HG03097 (cell line): ENCODE measurements around the gene MYLK4.

ENCODE experiments used
- ATAC-seq: cut with Tn5 transposase; IDR thresholded peaks from one replicate; pipeline ENCODE4 v1.9.1; 2021; ENCODE audit not compliant: unreplicated experiment, low FRiP score

MYLK4 gene

GRCh38 chr6:2666906-2667575 is 83.7 kb downstream of the MYLK4 start:
- no peak for ATAC-seq

- ATAC-seq, result no peak
Measured at GRCh38 chr6:2665146-2666070, 85.3 kb downstream of the MYLK4 start.

DNA sequence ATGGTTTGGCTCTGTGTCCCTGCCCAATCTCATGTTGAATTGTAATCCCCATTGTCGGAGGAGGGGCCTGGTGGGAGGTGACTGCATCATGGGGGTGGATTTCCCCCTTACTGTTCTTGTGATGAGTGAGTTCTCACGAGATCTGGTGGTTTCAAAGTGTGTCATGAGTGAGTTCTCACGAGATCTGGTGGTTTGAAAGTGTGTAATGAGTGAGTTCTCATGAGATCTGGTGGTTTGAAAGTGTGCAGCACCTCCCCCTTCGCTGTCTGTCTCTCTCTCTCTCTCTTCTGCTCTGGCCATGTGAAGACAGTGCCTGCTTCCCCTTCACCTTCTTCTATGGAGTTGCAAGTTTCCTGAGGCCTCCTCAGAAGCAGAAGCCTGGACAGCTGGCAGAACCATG is 87.6 kb downstream of the MYLK4 start:
- ATAC-seq, result no peak

DNA sequence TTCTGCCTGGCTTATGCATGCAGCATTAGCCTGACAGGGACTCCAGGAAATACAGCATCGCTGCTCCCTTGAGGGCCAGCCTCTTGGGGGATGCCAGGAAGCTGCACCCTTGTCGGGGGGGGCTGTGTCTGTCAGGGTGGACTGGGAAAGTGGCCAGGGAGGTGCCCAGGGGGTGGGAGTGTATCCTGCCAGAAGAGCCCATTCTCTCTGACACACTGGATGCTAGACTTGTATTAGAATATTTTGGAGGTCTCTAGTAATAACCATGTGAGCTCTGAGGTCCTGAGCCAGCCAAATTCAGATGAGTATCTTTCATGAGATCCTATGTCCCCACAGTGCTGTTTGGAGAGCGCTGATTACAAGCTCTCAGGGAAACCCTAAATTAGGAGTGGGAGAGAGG is 89.1 kb downstream of the MYLK4 start:
- ATAC-seq, result no peak

- ATAC-seq, result no peak
Measured at GRCh38 chr6:2659882-2660281, 90.8 kb downstream of the MYLK4 start.

- ATAC-seq, result no peak
Measured at GRCh38 chr6:2659381-2659780, 91.3 kb downstream of the MYLK4 start.

GRCh38 chr6:2658788-2659187 is 91.9 kb downstream of the MYLK4 start:
- no peak for ATAC-seq

GRCh38 chr6:2656460-2657079 is 94.2 kb downstream of the MYLK4 start:
- ATAC-seq, result no peak

DNA sequence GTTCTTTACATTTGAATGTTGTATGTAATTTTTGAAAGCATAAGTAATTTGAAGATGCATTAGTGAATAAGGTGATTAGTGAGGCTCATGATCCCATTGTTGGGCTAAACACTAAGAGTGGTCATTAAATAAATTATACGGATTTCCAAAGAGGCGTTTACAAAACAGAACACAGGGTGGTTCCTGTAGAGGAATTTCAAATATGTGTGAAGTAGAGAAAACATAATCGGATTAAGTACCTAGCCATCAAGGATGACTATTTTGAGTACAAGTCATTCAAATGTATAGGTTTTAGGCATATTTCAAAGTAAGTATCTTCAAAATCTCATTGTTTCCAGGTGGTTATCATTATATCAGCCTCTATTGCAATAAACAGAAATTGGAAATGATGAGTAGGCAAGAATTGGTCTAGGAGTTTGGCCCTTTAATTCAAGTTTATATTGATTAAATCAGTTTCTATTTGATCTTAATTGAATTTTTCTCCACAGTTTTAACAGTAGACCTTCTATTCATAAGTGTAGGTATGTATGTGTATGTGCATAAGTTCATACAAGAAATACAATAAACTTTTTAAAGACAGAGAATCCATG is 94.8 kb downstream of the MYLK4 start:
- no peak for ATAC-seq

GRCh38 chr6:2653369-2654032 is 97.2 kb downstream of the MYLK4 start:
- no peak for ATAC-seq

DNA sequence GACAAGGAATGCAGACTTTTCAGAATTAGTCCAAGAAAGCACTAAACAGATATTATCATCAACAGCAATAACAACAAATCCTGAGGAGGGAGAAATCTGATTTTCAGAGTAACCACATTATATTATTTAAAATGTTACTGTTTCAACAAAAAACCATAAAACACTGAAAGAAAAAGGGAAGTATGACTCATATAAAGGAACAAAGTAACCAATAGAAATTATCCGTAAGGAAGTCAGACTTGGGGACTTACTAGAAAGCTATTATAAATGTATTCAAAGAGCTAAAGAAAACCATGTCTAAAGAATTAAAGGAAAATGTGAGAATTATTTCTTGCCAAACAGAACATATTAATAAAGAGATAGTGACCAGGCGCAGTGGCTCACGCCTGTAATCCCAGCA is 98.1 kb downstream of the MYLK4 start:
- no peak for ATAC-seq

- no peak for ATAC-seq
Measured at GRCh38 chr6:2651961-2652360, 98.8 kb downstream of the MYLK4 start.

GRCh38 chr6:2651536-2651935 is 99.2 kb downstream of the MYLK4 start:
- ATAC-seq, result no peak

- ATAC-seq, result no peak
Measured at GRCh38 chr6:2646346-2646745, 104.4 kb downstream of the MYLK4 start.

- ATAC-seq, result no peak
Measured at GRCh38 chr6:2643935-2644539, 106.7 kb downstream of the MYLK4 start.

- ATAC-seq, result no peak
Measured at GRCh38 chr6:2643130-2643529, 107.6 kb downstream of the MYLK4 start.

DNA sequence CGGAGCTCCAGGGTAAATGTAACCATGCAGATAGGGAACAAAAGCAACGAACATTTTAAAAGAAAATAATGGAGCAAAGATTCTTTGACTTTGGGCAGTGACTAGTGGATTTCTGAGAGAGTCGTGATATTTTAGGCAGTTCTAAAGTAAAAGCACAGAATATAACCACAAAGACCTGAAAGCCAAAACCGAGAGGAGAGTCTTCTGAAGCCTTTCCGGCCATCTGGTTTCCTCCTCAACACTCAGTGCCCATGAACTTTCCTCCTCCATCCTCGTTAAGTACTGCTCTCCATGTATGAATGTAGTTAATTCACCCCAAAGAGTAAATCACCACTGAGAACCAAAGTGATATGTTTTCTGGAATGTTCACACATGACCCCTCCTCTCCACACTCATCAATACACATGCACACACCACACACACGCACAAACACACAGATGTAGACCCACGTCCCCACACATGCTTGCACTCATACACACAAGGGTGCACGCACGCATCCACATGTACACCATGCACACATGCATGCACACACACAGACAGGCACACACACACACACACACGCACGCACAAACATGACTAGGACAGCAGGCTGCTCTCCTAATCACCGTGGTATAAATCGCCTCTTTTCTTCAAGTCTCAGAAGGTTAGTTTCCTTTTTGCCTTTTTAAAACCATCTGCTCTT is 109.5 kb downstream of the MYLK4 start:
- peak; percentile 76 for ATAC-seq

GRCh38 chr6:2640551-2640950 is 110.2 kb downstream of the MYLK4 start:
- no peak for ATAC-seq

DNA sequence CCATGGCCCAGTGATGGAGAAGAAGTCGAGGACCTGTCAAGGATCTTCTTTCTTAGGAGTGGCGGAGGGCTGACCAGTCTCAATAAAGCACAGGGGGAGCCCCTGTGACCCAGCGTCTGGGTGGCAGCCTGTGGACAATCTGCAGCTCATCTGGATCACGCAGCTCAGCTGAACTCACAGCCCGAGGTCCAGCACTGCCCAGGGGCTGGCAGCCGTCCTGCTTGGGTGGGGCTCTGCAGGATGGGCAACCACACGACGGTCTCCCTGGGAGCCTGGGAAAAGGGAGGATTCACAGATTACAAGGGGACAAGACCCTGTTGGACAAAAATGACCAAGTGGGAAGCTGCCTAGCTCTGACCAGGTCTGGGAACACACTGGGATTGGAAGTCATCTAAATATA is 110.8 kb downstream of the MYLK4 start:
- no peak for ATAC-seq

- no peak for ATAC-seq
Measured at GRCh38 chr6:2639167-2639566, 111.6 kb downstream of the MYLK4 start.
